ENCODE data around the gene WNT11. TPM values are rescaled to one million over a fixed set of nuclear protein-coding genes. Genes with fewer than 3 reads are reported as not detected.
A peak's percentile ranks its signal among the peaks of the same experiment; 100 is the strongest.

WNT11 gene
- total RNA-seq, 1 experiment from 2014 or later: 0.97 TPM

- DNase-seq (ENCODE audit: extremely low read depth, low read depth): no peak
These were observed 33.3 kb upstream of the WNT11 start for GRCh38 chr11:76239483-76240160.

- no peak for DNase-seq (ENCODE audit: extremely low read depth, low read depth)
These were observed 32.2 kb upstream of the WNT11 start for GRCh38 chr11:76238551-76238950.

GRCh38 chr11:76237914-76238313 is 31.6 kb upstream of the WNT11 start:
- DNase-seq (ENCODE audit: extremely low read depth, low read depth): peak; percentile 26

GRCh38 chr11:76237000-76237649 is 30.8 kb upstream of the WNT11 start:
- no peak for DNase-seq (ENCODE audit: extremely low read depth, low read depth)

GRCh38 chr11:76236092-76236999 is 30.0 kb upstream of the WNT11 start:
- peak; percentile 42 for DNase-seq (ENCODE audit: extremely low read depth, low read depth)

- peak; percentile 84 for DNase-seq (ENCODE audit: extremely low read depth, low read depth)
These were observed 29.2 kb upstream of the WNT11 start for GRCh38 chr11:76235233-76236091.

- DNase-seq (ENCODE audit: extremely low read depth, low read depth): peak; percentile 39
These were observed 28.3 kb upstream of the WNT11 start for GRCh38 chr11:76234416-76235232.

GRCh38 chr11:76234021-76234415 is 27.7 kb upstream of the WNT11 start:
- no peak for DNase-seq (ENCODE audit: extremely low read depth, low read depth)

- DNase-seq (ENCODE audit: extremely low read depth, low read depth): no peak
These were observed 27.1 kb upstream of the WNT11 start for GRCh38 chr11:76233196-76233921.

GRCh38 chr11:76232026-76232665 is 25.8 kb upstream of the WNT11 start:
- no peak for DNase-seq (ENCODE audit: extremely low read depth, low read depth)

- no peak for DNase-seq (ENCODE audit: extremely low read depth, low read depth)
These were observed 24.9 kb upstream of the WNT11 start for GRCh38 chr11:76231121-76231738.

GRCh38 chr11:76230392-76230791 is 24.1 kb upstream of the WNT11 start:
- DNase-seq (ENCODE audit: extremely low read depth, low read depth): no peak

- no peak for DNase-seq (ENCODE audit: extremely low read depth, low read depth)
These were observed 23.5 kb upstream of the WNT11 start for GRCh38 chr11:76229690-76230240.

- no peak for DNase-seq (ENCODE audit: extremely low read depth, low read depth)
These were observed 22.5 kb upstream of the WNT11 start for GRCh38 chr11:76228875-76229149.

GRCh38 chr11:76228071-76228874 is 22.0 kb upstream of the WNT11 start:
- DNase-seq (ENCODE audit: extremely low read depth, low read depth): no peak

GRCh38 chr11:76226626-76227025 is 20.3 kb upstream of the WNT11 start:
- DNase-seq (ENCODE audit: extremely low read depth, low read depth): no peak

GRCh38 chr11:76225122-76225611 is 18.9 kb upstream of the WNT11 start:
- DNase-seq (ENCODE audit: extremely low read depth, low read depth): no peak

Data from NCI-H460 (cell line).